ENCODE measurements around the gene CARD16.

The CARD16 gene

DNA sequence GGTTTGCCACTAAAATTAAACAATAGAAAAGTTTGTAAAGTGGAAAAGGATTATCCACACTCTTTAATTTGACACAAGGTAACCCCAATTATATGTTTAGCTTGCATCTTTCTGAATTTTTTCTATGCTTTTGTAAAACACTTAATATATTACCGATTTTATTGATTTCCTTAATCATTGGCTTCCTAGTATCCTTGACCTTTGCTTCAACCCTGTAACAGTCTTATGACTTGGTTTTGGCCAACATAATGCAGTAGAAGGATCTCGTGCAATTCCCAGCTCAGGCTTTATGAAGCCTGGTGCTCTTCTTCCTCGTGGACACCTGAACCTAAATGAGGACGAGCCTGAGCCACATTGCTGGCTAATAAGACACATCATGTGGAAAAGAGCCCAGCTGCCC lies 53.1 kb downstream of the CARD16 start:
- TF ChIP-seq, protein P1, sequence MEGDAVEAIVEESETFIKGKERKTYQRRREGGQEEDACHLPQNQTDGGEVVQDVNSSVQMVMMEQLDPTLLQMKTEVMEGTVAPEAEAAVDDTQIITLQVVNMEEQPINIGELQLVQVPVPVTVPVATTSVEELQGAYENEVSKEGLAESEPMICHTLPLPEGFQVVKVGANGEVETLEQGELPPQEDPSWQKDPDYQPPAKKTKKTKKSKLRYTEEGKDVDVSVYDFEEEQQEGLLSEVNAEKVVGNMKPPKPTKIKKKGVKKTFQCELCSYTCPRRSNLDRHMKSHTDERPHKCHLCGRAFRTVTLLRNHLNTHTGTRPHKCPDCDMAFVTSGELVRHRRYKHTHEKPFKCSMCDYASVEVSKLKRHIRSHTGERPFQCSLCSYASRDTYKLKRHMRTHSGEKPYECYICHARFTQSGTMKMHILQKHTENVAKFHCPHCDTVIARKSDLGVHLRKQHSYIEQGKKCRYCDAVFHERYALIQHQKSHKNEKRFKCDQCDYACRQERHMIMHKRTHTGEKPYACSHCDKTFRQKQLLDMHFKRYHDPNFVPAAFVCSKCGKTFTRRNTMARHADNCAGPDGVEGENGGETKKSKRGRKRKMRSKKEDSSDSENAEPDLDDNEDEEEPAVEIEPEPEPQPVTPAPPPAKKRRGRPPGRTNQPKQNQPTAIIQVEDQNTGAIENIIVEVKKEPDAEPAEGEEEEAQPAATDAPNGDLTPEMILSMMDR (conservative IDR thresholded peaks at IDR 0.05; ENCODE audit: low read depth, low read length): no peak

More for the DNA sequence above, 53.1 kb downstream of the CARD16 start:
- no peak for DNase-seq (ENCODE audit: low read depth)
- no peak overlapping the region for H3K4me3 ChIP-seq (ENCODE audit: low read depth, low read length)

Measured in choroid plexus epithelial cell (primary cell).